WTC11 (cell line): ENCODE data around the gene PKDCC.

Experiments used
- FOXJ3 ChIP-seq: sonication (generic); formaldehyde crosslinking; IDR thresholded peaks from 2 replicates; pipeline ENCODE4 v1.9.0; 2021; ENCODE audit warnings: missing genetic modification reagents, mild to moderate bottlenecking, borderline replicate concordance
- MAX ChIP-seq: sonication (generic); formaldehyde crosslinking; IDR thresholded peaks from 2 replicates; pipeline ENCODE4 v1.8.0; 2022; ENCODE audit warnings: mild to moderate bottlenecking, missing genetic modification reagents
- ZNF423 ChIP-seq: fragments of 250-450 bp; sonication (Bioruptor Pico); IDR thresholded peaks from 2 replicates; pipeline ENCODE4 v2.1.2; 2022; ENCODE audit warnings: mild to moderate bottlenecking, moderate library complexity

- TF ChIP-seq MAX (CRISPR knock-in tag) (no peak), FOXJ3 (no peak), ZNF423 (CRISPR knock-in tag) (no peak)
These were observed 26.8 kb downstream of the PKDCC start for GRCh38 chr2:42074661-42075060.
